HG03060 (cell line): Measurements from ENCODE around the gene FXYD3.

Source experiments
- ATAC-seq: cut with Tn5 transposase; IDR thresholded peaks from one replicate; pipeline ENCODE4 v1.9.1; 2021; ENCODE audit warnings: low read depth, moderate number of reproducible peaks; ENCODE audit not compliant: unreplicated experiment

Gene FXYD3

GRCh38 chr19:35105411-35106290 is 10.0 kb upstream of the FXYD3 start:
- no peak for ATAC-seq

GRCh38 chr19:35106291-35106583 is 9.4 kb upstream of the FXYD3 start:
- no peak for ATAC-seq

GRCh38 chr19:35106898-35107541 is 8.6 kb upstream of the FXYD3 start:
- no peak for ATAC-seq

- no peak for ATAC-seq
These were observed 8.1 kb upstream of the FXYD3 start for GRCh38 chr19:35107545-35107944.

- ATAC-seq: no peak
These were observed 6.9 kb upstream of the FXYD3 start for GRCh38 chr19:35108730-35109129.

GRCh38 chr19:35109395-35110112 is 6.1 kb upstream of the FXYD3 start:
- no peak for ATAC-seq

- no peak for ATAC-seq
These were observed 4.6 kb upstream of the FXYD3 start for GRCh38 chr19:35110974-35111373.

GRCh38 chr19:35112995-35113688 is 2.5 kb upstream of the FXYD3 start:
- no peak for ATAC-seq

- ATAC-seq: no peak
These were observed 1.1 kb upstream of the FXYD3 start for GRCh38 chr19:35114353-35115176.

- no peak for ATAC-seq
These were observed 614 bp downstream of the FXYD3 start for GRCh38 chr19:35116072-35116801.

- ATAC-seq: no peak
These were observed 1.5 kb downstream of the FXYD3 start for GRCh38 chr19:35117116-35117515.

- no peak for ATAC-seq
These were observed 2.2 kb downstream of the FXYD3 start for GRCh38 chr19:35117799-35118198.

- ATAC-seq: no peak
These were observed 2.8 kb downstream of the FXYD3 start for GRCh38 chr19:35118268-35119020.

- ATAC-seq: no peak
These were observed 3.5 kb downstream of the FXYD3 start for GRCh38 chr19:35119091-35119490.

- ATAC-seq: no peak
These were observed 4.0 kb downstream of the FXYD3 start for GRCh38 chr19:35119578-35120155.

GRCh38 chr19:35120492-35120891 is 4.9 kb downstream of the FXYD3 start:
- ATAC-seq: no peak

- ATAC-seq: no peak
These were observed 5.3 kb downstream of the FXYD3 start for GRCh38 chr19:35120898-35121297.
